Body of pancreas (tissue), 4 donors: ENCODE data around the gene DMRTC2.

Experiments used
- CTCF ChIP-seq, 7 experiments: fragments of 450-650 bp in 4 of 7; fragments of 200-600 bp in 3 of 7; sonication (generic) in 3 of 7; IDR thresholded peaks; one replicate each; pipeline ENCODE4 v1.5.1; 2016 to 2019; ENCODE audit warnings: antibody characterized with exemption in 7 of 7
- POLR2A ChIP-seq, 3 donors: fragments of 450-650 bp; IDR thresholded peaks; one replicate each; pipeline ENCODE4 v1.6.1; 2016; ENCODE audit warnings: antibody characterized with exemption in 3 of 3, mild to moderate bottlenecking in 2 of 3

- TF ChIP-seq POLR2A (IDR thresholded peaks at IDR 0.05), result no peak
- no peak for TF ChIP-seq CTCF (IDR thresholded peaks at IDR 0.05)
Observed at GRCh38 chr19:41859213-41859617, 14.4 kb downstream of the DMRTC2 start.
